Trophoblast cell (in vitro differentiated cells and primary cell): ENCODE measurements around the gene RBPMS2.

ENCODE experiments used
- DNase-seq, 2 donors: peaks; one replicate each; pipeline ENCODE4 v3.0.0-alpha.2; 2016
- H2AFZ ChIP-seq: 2 replicates; pipeline ENCODE4 v1.6.1; 2013; ENCODE audit warnings: low read length, moderate library complexity, mild to moderate bottlenecking; ENCODE audit not compliant: insufficient read depth, poor library complexity
- H2AK5ac ChIP-seq: 2 replicates; pipeline ENCODE4 v1.6.1; 2013; ENCODE audit warnings: mild to moderate bottlenecking, low read length
- H2BK120ac ChIP-seq: 2 replicates; pipeline ENCODE4 v1.6.1; 2013; ENCODE audit warnings: low read length, mild to moderate bottlenecking, moderate library complexity; ENCODE audit not compliant: insufficient read depth, poor library complexity
- H2BK12ac ChIP-seq: 2 replicates; pipeline ENCODE4 v1.6.1; 2013; ENCODE audit warnings: mild to moderate bottlenecking, low read length, moderate library complexity
- H2BK5ac ChIP-seq: 2 replicates; pipeline ENCODE4 v1.6.1; 2013; ENCODE audit warnings: low read length, low read depth, moderate library complexity, mild to moderate bottlenecking; ENCODE audit not compliant: poor library complexity
- H3K14ac ChIP-seq: 2 replicates; pipeline ENCODE4 v1.6.1; 2013; ENCODE audit warnings: mild to moderate bottlenecking, low read length
- H3K18ac ChIP-seq: 2 replicates; pipeline ENCODE4 v1.6.1; 2013; ENCODE audit warnings: mild to moderate bottlenecking, low read length
- H3K23ac ChIP-seq: 2 replicates; pipeline ENCODE4 v1.6.1; 2013; ENCODE audit warnings: low read length
- H3K27ac ChIP-seq: 2 replicates; pipeline ENCODE4 v1.5.1; 2013; ENCODE audit warnings: low read depth, mild to moderate bottlenecking, inconsistent platforms, low read length, moderate library complexity
- H3K27me3 ChIP-seq: 2 replicates; pipeline ENCODE4 v1.6.1; 2013; ENCODE audit warnings: inconsistent platforms, mild to moderate bottlenecking, low read length, moderate library complexity; ENCODE audit not compliant: insufficient read depth
- H3K36me3 ChIP-seq, 2 experiments: 1 replicate in 1 of 2; 2 replicates in 1 of 2; pipeline ENCODE4 v1.6.1; 2013; ENCODE audit warnings: low read length in 2 of 2, mild to moderate bottlenecking in 2 of 2, moderate library complexity in 1 of 2; ENCODE audit not compliant: insufficient read depth in 2 of 2, control insufficient read depth in 1 of 2
- H3K4ac ChIP-seq: 2 replicates; pipeline ENCODE4 v1.6.1; 2013; ENCODE audit warnings: low read depth, mild to moderate bottlenecking, low read length, moderate library complexity
- H3K4me1 ChIP-seq, 2 experiments: 1 replicate in 1 of 2; 2 replicates in 1 of 2; pipeline ENCODE4 v1.6.1; 2013; ENCODE audit warnings: low read length in 2 of 2, mild to moderate bottlenecking in 2 of 2, moderate library complexity in 1 of 2; ENCODE audit not compliant: insufficient read depth in 2 of 2, control insufficient read depth in 1 of 2
- H3K4me2 ChIP-seq: 2 replicates; pipeline ENCODE4 v1.6.1; 2013; ENCODE audit warnings: inconsistent platforms, mild to moderate bottlenecking, low read length, moderate library complexity
- H3K4me3 ChIP-seq: 2 replicates; pipeline ENCODE4 v1.5.1; 2013; ENCODE audit warnings: mild to moderate bottlenecking, low read depth, low read length, inconsistent platforms
- H3K79me1 ChIP-seq: one replicate; pipeline ENCODE4 v1.6.1; 2013; ENCODE audit warnings: low read length
- H3K79me2 ChIP-seq: 2 replicates; pipeline ENCODE4 v1.6.1; 2013; ENCODE audit warnings: low read length, mild to moderate bottlenecking; ENCODE audit not compliant: control insufficient read depth, insufficient read depth, poor library complexity
- H3K9ac ChIP-seq: 2 replicates; pipeline ENCODE4 v1.6.1; 2013; ENCODE audit warnings: mild to moderate bottlenecking, low read length
- H3K9me3 ChIP-seq: 2 replicates; pipeline ENCODE4 v1.6.1; 2013; ENCODE audit warnings: low read depth, mild to moderate bottlenecking, control low read depth, inconsistent platforms, low read length; ENCODE audit not compliant: insufficient read depth
- H4K12ac ChIP-seq: 2 replicates; pipeline ENCODE4 v1.6.1; 2013; ENCODE audit warnings: low read depth, mild to moderate bottlenecking, low read length, moderate library complexity
- H4K8ac ChIP-seq: 2 replicates; pipeline ENCODE4 v1.6.1; 2013; ENCODE audit warnings: low read depth, mild to moderate bottlenecking, low read length, moderate library complexity
- H4K91ac ChIP-seq: one replicate; pipeline ENCODE4 v1.6.1; 2013; ENCODE audit warnings: low read depth, mild to moderate bottlenecking, low read length, moderate library complexity
- WGBS: extraction: QIAGEN DNeasy Blood & Tissue Kit; methylation state at CpG from one replicate; pipeline ENCODE4 v1.1.7; 2013; ENCODE audit warnings: missing lambda C conversion rate; ENCODE audit not compliant: insufficient read length, insufficient coverage; ENCODE audit errors: extremely low coverage; 5-methylcytosine and 5-hydroxymethylcytosine counted together

RBPMS2 gene

GRCh38 chr15:64717735-64718495, 57.5 kb downstream of the RBPMS2 start:
- no peak overlapping the region for H3K4me2 ChIP-seq
- no peak overlapping the region for H2BK12ac ChIP-seq
- peaks cover 9 to 13% of the 10 kb centered on the region in 2 experiments for H3K36me3 ChIP-seq
- H3K27ac ChIP-seq: no peak overlapping the region
- no peaks in the 10 kb centered on the region for H3K4me1 ChIP-seq
- no peak overlapping the region for H3K18ac ChIP-seq
- no peak for DNase-seq
- H3K79me1 ChIP-seq: no peaks in the 10 kb centered on the region
- H3K27me3 ChIP-seq: no peaks in the 10 kb centered on the region
- H3K79me2 ChIP-seq: no peaks in the 10 kb centered on the region
- H3K9ac ChIP-seq: no peak overlapping the region
- H2AK5ac ChIP-seq: no peak overlapping the region
- no peaks in the 10 kb centered on the region for H3K9me3 ChIP-seq
- no peak overlapping the region for H4K12ac ChIP-seq
- H3K4me3 ChIP-seq: no peak overlapping the region
- H2AFZ ChIP-seq: no peak overlapping the region
- no peak overlapping the region for H3K14ac ChIP-seq
- H3K23ac ChIP-seq: no peak overlapping the region
- no peak overlapping the region for H4K8ac ChIP-seq
- H4K91ac ChIP-seq: no peak overlapping the region
- H2BK5ac ChIP-seq: no peak overlapping the region
- no CpG with 5 or more reads among the region's 18 CpGs for WGBS
- no peak overlapping the region for H3K4ac ChIP-seq
- H2BK120ac ChIP-seq: no peak overlapping the region

GRCh38 chr15:64717130-64717529, 58.3 kb downstream of the RBPMS2 start:
- Histone ChIP-seq H3K4me2 (no peak overlapping the region), H2BK120ac (no peak overlapping the region), H3K18ac (no peak overlapping the region), H3K23ac (no peak overlapping the region), H3K4me1 (no peaks in the 10 kb centered on the region), H2BK5ac (no peak overlapping the region), H3K79me2 (no peaks in the 10 kb centered on the region), H4K8ac (no peak overlapping the region), H3K27me3 (no peaks in the 10 kb centered on the region), H3K9ac (no peak overlapping the region), H4K12ac (no peak overlapping the region), H3K27ac (no peak overlapping the region), H2AK5ac (no peak overlapping the region), H3K14ac (no peak overlapping the region), H3K79me1 (no peaks in the 10 kb centered on the region), H3K9me3 (no peaks in the 10 kb centered on the region), H3K4ac (no peak overlapping the region), H4K91ac (no peak overlapping the region), H3K36me3 (peaks cover 9 to 15% of the 10 kb centered on the region in 2 experiments), H3K4me3 (no peak overlapping the region), H2AFZ (no peak overlapping the region), H2BK12ac (no peak overlapping the region)
- WGBS: no CpG with 5 or more reads among the region's 7 CpGs
- no peak for DNase-seq

GRCh38 chr15:64716452-64716851, 58.9 kb downstream of the RBPMS2 start:
- Histone ChIP-seq H3K79me1 (no peaks in the 10 kb centered on the region), H4K8ac (no peak overlapping the region), H3K18ac (no peak overlapping the region), H2BK5ac (no peak overlapping the region), H3K4me2 (no peak overlapping the region), H2BK120ac (no peak overlapping the region), H2BK12ac (no peak overlapping the region), H2AK5ac (no peak overlapping the region), H2AFZ (no peak overlapping the region), H3K23ac (no peak overlapping the region), H3K4me3 (no peak overlapping the region), H3K14ac (no peak overlapping the region), H3K27me3 (no peaks in the 10 kb centered on the region), H3K4ac (no peak overlapping the region), H3K4me1 (no peaks in the 10 kb centered on the region), H4K91ac (no peak overlapping the region), H4K12ac (no peak overlapping the region), H3K36me3 (peaks cover 9 to 15% of the 10 kb centered on the region in 2 experiments), H3K9ac (no peak overlapping the region), H3K27ac (no peak overlapping the region), H3K79me2 (no peaks in the 10 kb centered on the region), H3K9me3 (no peaks in the 10 kb centered on the region)
- DNase-seq: no peak
- WGBS: no CpG with 5 or more reads among the region's 2 CpGs

- H3K4me1 ChIP-seq: no peaks in the 10 kb centered on the region
- H2BK5ac ChIP-seq: no peak overlapping the region
- H3K9ac ChIP-seq: no peak overlapping the region
- H4K12ac ChIP-seq: no peak overlapping the region
- no peaks in the 10 kb centered on the region for H3K9me3 ChIP-seq
- no peaks in the 10 kb centered on the region for H3K79me1 ChIP-seq
- no peaks in the 10 kb centered on the region for H3K79me2 ChIP-seq
- no peak overlapping the region for H3K14ac ChIP-seq
- no peak overlapping the region for H4K91ac ChIP-seq
- no peaks in the 10 kb centered on the region for H3K27me3 ChIP-seq
- WGBS: no CpG with 5 or more reads among the region's 6 CpGs
- H3K4me3 ChIP-seq: no peak overlapping the region
- no peak overlapping the region for H2AK5ac ChIP-seq
- peaks cover 9 to 15% of the 10 kb centered on the region in 2 experiments for H3K36me3 ChIP-seq
- no peak overlapping the region for H3K4me2 ChIP-seq
- DNase-seq: peak; percentile 61 to 68
- no peak overlapping the region for H3K18ac ChIP-seq
- H2AFZ ChIP-seq: no peak overlapping the region
- H3K23ac ChIP-seq: no peak overlapping the region
- H2BK12ac ChIP-seq: no peak overlapping the region
- no peak overlapping the region for H3K27ac ChIP-seq
- no peak overlapping the region for H2BK120ac ChIP-seq
- H3K4ac ChIP-seq: no peak overlapping the region
- H4K8ac ChIP-seq: no peak overlapping the region
Observed at GRCh38 chr15:64713592-64713991, 61.8 kb downstream of the RBPMS2 start.
